Osteocyte (in vitro differentiated cells): Measurements from ENCODE around the gene ACTN1. TPM values are rescaled to one million over a fixed set of nuclear protein-coding genes. Genes with fewer than 3 reads are reported as not detected.

Source experiments
- DNase-seq: peaks from one replicate; pipeline ENCODE4 v3.0.0; 2021; ENCODE audit warnings: mixed read lengths; ENCODE audit not compliant: unreplicated experiment; ENCODE audit errors: extremely low spot score
- H3K27ac Mint-ChIP-seq: one replicate; pipeline ENCODE4 v1.8.0; 2021; ENCODE audit warnings: mild to moderate bottlenecking, mixed read lengths; ENCODE audit not compliant: unreplicated experiment
- H3K27me3 Mint-ChIP-seq: one replicate; pipeline ENCODE4 v1.8.0; 2021; ENCODE audit warnings: mixed read lengths; ENCODE audit not compliant: unreplicated experiment
- H3K36me3 Mint-ChIP-seq: one replicate; pipeline ENCODE4 v1.8.0; 2021; ENCODE audit warnings: mixed read lengths; ENCODE audit not compliant: unreplicated experiment
- H3K4me1 Mint-ChIP-seq: one replicate; pipeline ENCODE4 v1.8.0; 2021; ENCODE audit warnings: mixed read lengths; ENCODE audit not compliant: unreplicated experiment
- H3K4me3 Mint-ChIP-seq: one replicate; pipeline ENCODE4 v1.8.0; 2021; ENCODE audit warnings: mild to moderate bottlenecking, moderate library complexity, mixed read lengths; ENCODE audit not compliant: unreplicated experiment
- H3K9me3 Mint-ChIP-seq: one replicate; pipeline ENCODE4 v1.8.0; 2021; ENCODE audit warnings: mixed read lengths; ENCODE audit not compliant: unreplicated experiment
- CTCF ChIP-seq: fragments of 200-600 bp; sonication (generic); IDR thresholded peaks from 2 replicates; pipeline ENCODE4 v1.5.0; 2021; ENCODE audit warnings: antibody characterized with exemption, mild to moderate bottlenecking, moderate library complexity
- total RNA-seq: library from RNA; stranded (reverse); gene quantifications from 2 replicates; pipeline ENCODE4 v1.2.1, GENCODE V29; 2021

ACTN1 gene
- total RNA-seq, 1 donor from 2014 or later: 380 TPM

GRCh38 chr14:68877993-68878575 lies 101.0 kb downstream of the ACTN1 start:
- Mint-ChIP-seq H3K36me3 (peaks cover 65% of the 10 kb centered on the region), H3K9me3 (no peaks in the 10 kb centered on the region), H3K4me3 (no peak overlapping the region)

GRCh38 chr14:68876976-68877375 lies 102.1 kb downstream of the ACTN1 start:
- Mint-ChIP-seq H3K4me1 (peaks cover 3% of the 10 kb centered on the region), H3K36me3 (peaks cover 68% of the 10 kb centered on the region), H3K27me3 (no peaks in the 10 kb centered on the region), H3K27ac (no peak overlapping the region), H3K4me3 (no peak overlapping the region), H3K9me3 (no peaks in the 10 kb centered on the region)
- no peak for TF ChIP-seq CTCF
- no peak for DNase-seq

More at GRCh38 chr14:68877993-68878575, 101.0 kb downstream of the ACTN1 start:
- DNase-seq: no peak
- Mint-ChIP-seq H3K27me3 (no peaks in the 10 kb centered on the region), H3K27ac (peak overlapping the region; percentile 62), H3K4me1 (peaks cover 3% of the 10 kb centered on the region)
- TF ChIP-seq CTCF: no peak

GRCh38 chr14:68874746-68875155 lies 104.4 kb downstream of the ACTN1 start:
- Mint-ChIP-seq H3K9me3 (no peaks in the 10 kb centered on the region), H3K36me3 (peaks cover 59% of the 10 kb centered on the region), H3K27me3 (no peaks in the 10 kb centered on the region), H3K4me3 (no peak overlapping the region), H3K4me1 (peaks cover 3% of the 10 kb centered on the region), H3K27ac (no peak overlapping the region)
- DNase-seq: no peak
- no peak for TF ChIP-seq CTCF

GRCh38 chr14:68873376-68873775 lies 105.7 kb downstream of the ACTN1 start:
- H3K27ac Mint-ChIP-seq: peak overlapping the region; percentile 45
- peaks cover under 1% of the 10 kb centered on the region for H3K4me1 Mint-ChIP-seq
- no peak overlapping the region for H3K4me3 Mint-ChIP-seq
- DNase-seq: no peak
- no peaks in the 10 kb centered on the region for H3K27me3 Mint-ChIP-seq
- TF ChIP-seq CTCF: no peak
- no peaks in the 10 kb centered on the region for H3K9me3 Mint-ChIP-seq
- peaks cover 58% of the 10 kb centered on the region for H3K36me3 Mint-ChIP-seq

- Mint-ChIP-seq H3K9me3 (no peaks in the 10 kb centered on the region), H3K27me3 (no peaks in the 10 kb centered on the region), H3K4me1 (no peaks in the 10 kb centered on the region), H3K36me3 (peaks cover 43% of the 10 kb centered on the region), H3K4me3 (no peak overlapping the region), H3K27ac (no peak overlapping the region)
- no peak for TF ChIP-seq CTCF
- DNase-seq: no peak
These were observed 107.7 kb downstream of the ACTN1 start for GRCh38 chr14:68871392-68871791.
